ENCODE data around the gene RELN.

- no peak for TF ChIP-seq CTCF (IDR thresholded peaks at IDR 0.05)
- no peak for TF ChIP-seq POLR2A (IDR thresholded peaks at IDR 0.05)
These were observed 310.0 kb downstream of the RELN start for GRCh38 chr7:103679151-103680132.

Measured in thyroid gland (tissue), 4 donors.